H9 (cell line): ENCODE measurements around the gene TMEM123. TPM values are rescaled to one million over a fixed set of nuclear protein-coding genes. Genes with fewer than 3 reads are reported as not detected.

ENCODE experiments used
- DNase-seq: peaks from one replicate; pipeline ENCODE4 v3.0.0-alpha.2; 2017
- H2AFZ ChIP-seq: one replicate; pipeline ENCODE4 v1.6.1; 2013; ENCODE audit warnings: mild to moderate bottlenecking, low read length, control low read depth, moderate library complexity
- H2AK5ac ChIP-seq: 2 replicates; pipeline ENCODE4 v1.6.1; 2013; ENCODE audit warnings: low read length, control low read depth, mixed read lengths; ENCODE audit not compliant: insufficient read length
- H2BK120ac ChIP-seq: one replicate; pipeline ENCODE4 v1.6.1; 2013; ENCODE audit warnings: low read depth, mild to moderate bottlenecking, low read length, control low read depth, inconsistent platforms; ENCODE audit not compliant: poor library complexity, severe bottlenecking
- H2BK12ac ChIP-seq: 2 replicates; pipeline ENCODE4 v1.6.1; 2013; ENCODE audit warnings: low read length, control low read depth, mixed read lengths, low read depth; ENCODE audit not compliant: insufficient read length
- H2BK15ac ChIP-seq: 2 replicates; pipeline ENCODE4 v1.6.1; 2013; ENCODE audit warnings: low read depth, low read length, control low read depth
- H2BK20ac ChIP-seq: one replicate; pipeline ENCODE4 v1.6.1; 2013; ENCODE audit warnings: low read depth, mild to moderate bottlenecking, low read length, control low read depth, inconsistent platforms; ENCODE audit not compliant: poor library complexity, severe bottlenecking
- H2BK5ac ChIP-seq: 2 replicates; pipeline ENCODE4 v1.6.1; 2013; ENCODE audit warnings: low read length, control low read depth, mixed read lengths; ENCODE audit not compliant: insufficient read length
- H3K14ac ChIP-seq: 2 replicates; pipeline ENCODE4 v1.6.1; 2013; ENCODE audit warnings: low read length, control low read depth; ENCODE audit not compliant: insufficient read depth
- H3K18ac ChIP-seq: 2 replicates; pipeline ENCODE4 v1.6.1; 2013; ENCODE audit warnings: low read depth, mild to moderate bottlenecking, mixed read lengths, low read length, control low read depth; ENCODE audit not compliant: insufficient read length
- H3K23ac ChIP-seq: 2 replicates; pipeline ENCODE4 v1.6.1; 2013; ENCODE audit warnings: low read length, control low read depth, mixed read lengths, low read depth; ENCODE audit not compliant: insufficient read length
- H3K23me2 ChIP-seq: 2 replicates; pipeline ENCODE4 v1.6.1; 2013; ENCODE audit warnings: low read depth, mild to moderate bottlenecking, mixed read lengths, low read length, control low read depth; ENCODE audit not compliant: insufficient read length, poor library complexity, severe bottlenecking
- H3K27ac ChIP-seq: 2 replicates; pipeline ENCODE4 v1.5.1; 2013; ENCODE audit warnings: low read length, control low read depth, mixed read lengths, low read depth; ENCODE audit not compliant: insufficient read length
- H3K27me3 ChIP-seq: 2 replicates; pipeline ENCODE4 v1.6.1; 2013; ENCODE audit warnings: low read length, control low read depth, inconsistent platforms; ENCODE audit not compliant: insufficient read depth
- H3K4ac ChIP-seq: 2 replicates; pipeline ENCODE4 v1.6.1; 2013; ENCODE audit warnings: low read depth, mild to moderate bottlenecking, control low read depth, inconsistent platforms, low read length, moderate library complexity
- H3K4me1 ChIP-seq: 2 replicates; pipeline ENCODE4 v1.6.1; 2013; ENCODE audit warnings: low read length, control low read depth, inconsistent platforms; ENCODE audit not compliant: insufficient read depth
- H3K4me2 ChIP-seq: 2 replicates; pipeline ENCODE4 v1.6.1; 2013; ENCODE audit warnings: low read length, control low read depth, mixed read lengths; ENCODE audit not compliant: insufficient read length, insufficient read depth
- H3K56ac ChIP-seq: 2 replicates; pipeline ENCODE4 v1.6.1; 2013; ENCODE audit warnings: low read depth, mild to moderate bottlenecking, mixed read lengths, low read length, control low read depth; ENCODE audit not compliant: insufficient read length
- H3K79me1 ChIP-seq: 2 replicates; pipeline ENCODE4 v1.6.1; 2013; ENCODE audit warnings: low read depth, mild to moderate bottlenecking, moderate library complexity, low read length, control low read depth, inconsistent platforms; ENCODE audit not compliant: insufficient read depth, poor library complexity, severe bottlenecking
- H3K79me2 ChIP-seq: 2 replicates; pipeline ENCODE4 v1.6.1; 2013; ENCODE audit warnings: low read length, control low read depth, inconsistent platforms; ENCODE audit not compliant: insufficient read depth
- H3K9ac ChIP-seq: 2 replicates; pipeline ENCODE4 v1.6.1; 2013; ENCODE audit warnings: low read length, control low read depth, mixed read lengths; ENCODE audit not compliant: insufficient read length; ENCODE audit errors: extremely low read depth
- H3K9me3 ChIP-seq: one replicate; pipeline ENCODE4 v1.6.1; 2013; ENCODE audit warnings: low read depth, low read length, inconsistent platforms; ENCODE audit not compliant: control insufficient read depth
- H3T11ph ChIP-seq: one replicate; pipeline ENCODE4 v1.6.1; 2013; ENCODE audit warnings: mild to moderate bottlenecking, low read length, control low read depth, inconsistent platforms
- H4K20me1 ChIP-seq: one replicate; pipeline ENCODE4 v1.6.1; 2013; ENCODE audit not compliant: control insufficient read depth, insufficient read length, insufficient read depth
- H4K5ac ChIP-seq: 2 replicates; pipeline ENCODE4 v1.6.1; 2013; ENCODE audit warnings: low read depth, mild to moderate bottlenecking, mixed read lengths, low read length, control low read depth; ENCODE audit not compliant: insufficient read length
- H4K8ac ChIP-seq: replicated peaks from 2 replicates; pipeline ENCODE4 v1.6.1; 2013; ENCODE audit warnings: low read length, control low read depth, mixed read lengths, low read depth; ENCODE audit not compliant: insufficient read length
- H4K91ac ChIP-seq: 2 replicates; pipeline ENCODE4 v1.6.1; 2013; ENCODE audit warnings: low read depth, mild to moderate bottlenecking, moderate library complexity, mixed read lengths, low read length, control low read depth; ENCODE audit not compliant: insufficient read length
- H3K27ac Mint-ChIP-seq, 3 experiments: 2 replicates in 2 of 3; 3 replicates in 1 of 3; pipeline ENCODE4 v1.8.0; 2020 to 2021; ENCODE audit warnings: mixed read lengths in 3 of 3, mild to moderate bottlenecking in 1 of 3, moderate library complexity in 1 of 3
- H3K27me3 Mint-ChIP-seq: 2 replicates; pipeline ENCODE4 v1.8.0; 2021; ENCODE audit warnings: low read depth, mild to moderate bottlenecking, moderate library complexity, mixed read lengths
- H3K36me3 Mint-ChIP-seq, 3 experiments: 2 replicates in 2 of 3; 3 replicates in 1 of 3; pipeline ENCODE4 v1.8.0; 2020 to 2021; ENCODE audit warnings: low read depth in 3 of 3, mixed read lengths in 3 of 3; ENCODE audit not compliant: insufficient read depth in 1 of 3
- H3K4me1 Mint-ChIP-seq, 2 experiments: 2 replicates each; pipeline ENCODE4 v1.8.0; 2020; ENCODE audit warnings: mixed read lengths in 2 of 2
- H3K4me3 Mint-ChIP-seq, 2 experiments: 2 replicates in 1 of 2; 3 replicates in 1 of 2; pipeline ENCODE4 v1.8.0; 2020 to 2021; ENCODE audit warnings: mild to moderate bottlenecking in 2 of 2, mixed read lengths in 2 of 2, moderate library complexity in 1 of 2
- H3K9me3 Mint-ChIP-seq, 2 experiments: 2 replicates in 1 of 2; 3 replicates in 1 of 2; pipeline ENCODE4 v1.8.0; 2020; ENCODE audit warnings: mild to moderate bottlenecking in 2 of 2, mixed read lengths in 2 of 2, moderate library complexity in 1 of 2
- total RNA-seq: library from RNA; stranded (reverse); gene quantifications from 2 replicates; pipeline ENCODE4 v1.2.1, GENCODE V29; 2021
- TF ChIP-seq, protein P1 (sequence below): fragments of 200-600 bp; sonication (generic); conservative IDR thresholded peaks from 3 replicates; pipeline ENCODE4 v1.8.0; 2021; ENCODE audit warnings: antibody characterized with exemption, mild to moderate bottlenecking

TMEM123 gene
- total RNA-seq, 1 experiment from 2014 or later = 76.7 TPM

DNA sequence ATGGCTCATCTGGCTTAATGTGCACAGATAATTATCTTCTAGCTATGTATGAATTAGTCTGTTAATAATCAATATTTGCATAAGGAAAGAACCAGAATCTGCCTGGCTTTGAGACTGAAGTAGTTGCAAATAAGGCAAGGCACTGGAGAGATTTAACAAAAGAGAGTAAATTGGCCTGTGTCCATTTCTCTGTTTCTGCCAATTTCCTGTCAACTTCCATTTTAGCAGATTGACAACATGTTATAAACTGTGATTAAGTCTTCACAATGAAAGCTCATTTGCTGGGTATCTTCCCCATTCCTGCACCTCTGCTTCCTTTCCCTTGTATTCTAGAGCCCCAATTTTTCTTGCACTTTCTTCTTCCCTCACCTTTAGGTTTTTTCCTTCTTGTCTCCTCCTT lies 5.3 kb upstream of the TMEM123 start:
- Mint-ChIP-seq H3K27me3 (peaks cover 56% of the 10 kb centered on the region), H3K4me1 (peaks cover 32 to 33% of the 10 kb centered on the region in 2 experiments), H3K4me3 (no peak overlapping the region), H3K9me3 (no peaks in the 10 kb centered on the region; a peak in 1 of 5 replicates), H3K27ac (no peak overlapping the region), H3K36me3 (no peaks in the 10 kb centered on the region; a peak in 1 of 7 replicates)
- no peak overlapping the region for H2AFZ ChIP-seq
- H3K9me3 ChIP-seq = no peaks in the 10 kb centered on the region
- no peak overlapping the region for H3K14ac ChIP-seq
- peaks cover 3% of the 10 kb centered on the region for H3K4me1 ChIP-seq
- H2BK5ac ChIP-seq = no peak overlapping the region
- no peak overlapping the region for H3T11ph ChIP-seq
- H3K4me2 ChIP-seq = no peak overlapping the region
- H3K9ac ChIP-seq = no peak overlapping the region
- TF ChIP-seq, protein P1, sequence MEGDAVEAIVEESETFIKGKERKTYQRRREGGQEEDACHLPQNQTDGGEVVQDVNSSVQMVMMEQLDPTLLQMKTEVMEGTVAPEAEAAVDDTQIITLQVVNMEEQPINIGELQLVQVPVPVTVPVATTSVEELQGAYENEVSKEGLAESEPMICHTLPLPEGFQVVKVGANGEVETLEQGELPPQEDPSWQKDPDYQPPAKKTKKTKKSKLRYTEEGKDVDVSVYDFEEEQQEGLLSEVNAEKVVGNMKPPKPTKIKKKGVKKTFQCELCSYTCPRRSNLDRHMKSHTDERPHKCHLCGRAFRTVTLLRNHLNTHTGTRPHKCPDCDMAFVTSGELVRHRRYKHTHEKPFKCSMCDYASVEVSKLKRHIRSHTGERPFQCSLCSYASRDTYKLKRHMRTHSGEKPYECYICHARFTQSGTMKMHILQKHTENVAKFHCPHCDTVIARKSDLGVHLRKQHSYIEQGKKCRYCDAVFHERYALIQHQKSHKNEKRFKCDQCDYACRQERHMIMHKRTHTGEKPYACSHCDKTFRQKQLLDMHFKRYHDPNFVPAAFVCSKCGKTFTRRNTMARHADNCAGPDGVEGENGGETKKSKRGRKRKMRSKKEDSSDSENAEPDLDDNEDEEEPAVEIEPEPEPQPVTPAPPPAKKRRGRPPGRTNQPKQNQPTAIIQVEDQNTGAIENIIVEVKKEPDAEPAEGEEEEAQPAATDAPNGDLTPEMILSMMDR = no peak
- no peak overlapping the region for H3K27ac ChIP-seq
- no peak overlapping the region for H2BK12ac ChIP-seq
- no peaks in the 10 kb centered on the region for H4K20me1 ChIP-seq
- no peak overlapping the region for H4K91ac ChIP-seq
- no peak overlapping the region for H3K56ac ChIP-seq
- no peak overlapping the region for H2BK15ac ChIP-seq
- no peak overlapping the region for H3K18ac ChIP-seq
- H4K5ac ChIP-seq = no peak overlapping the region
- no peak overlapping the region for H2BK120ac ChIP-seq
- 0 out of 2 replicates have a peak, but pooled peaks cover 3% of the 10 kb centered on the region for H3K27me3 ChIP-seq
- no peaks in the 10 kb centered on the region for H3K79me1 ChIP-seq
- no peak overlapping the region for H3K4ac ChIP-seq
- no peaks in the 10 kb centered on the region; the same call in 1 of the 2 replicates for H3K79me2 ChIP-seq
- no peak overlapping the region for H2AK5ac ChIP-seq
- H4K8ac ChIP-seq = no peak overlapping the region
- no peak overlapping the region for H2BK20ac ChIP-seq
- H3K23me2 ChIP-seq = peaks cover 6% of the 10 kb centered on the region
- H3K23ac ChIP-seq = no peak overlapping the region
- no peak for DNase-seq
